ENCODE data around the gene GAGE1.
"Not testable (repeated sequence)": the region's sequence is repeated elsewhere in the genome, so short reads cannot be mapped to it uniquely, and the experiment has no call there.

GAGE1 gene, protein sequence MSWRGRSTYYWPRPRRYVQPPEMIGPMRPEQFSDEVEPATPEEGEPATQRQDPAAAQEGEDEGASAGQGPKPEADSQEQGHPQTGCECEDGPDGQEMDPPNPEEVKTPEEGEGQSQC

GRCh38 chrX:49598720-49599119 lies at the start of gene GAGE1:
GAGE1 (plus strand) TSS chrX:49599020; CDS start chrX:49600175, 1,155 bp downstream.
- DNase-seq (ENCODE audit: low spot score), result not testable (repeated sequence)

DNA sequence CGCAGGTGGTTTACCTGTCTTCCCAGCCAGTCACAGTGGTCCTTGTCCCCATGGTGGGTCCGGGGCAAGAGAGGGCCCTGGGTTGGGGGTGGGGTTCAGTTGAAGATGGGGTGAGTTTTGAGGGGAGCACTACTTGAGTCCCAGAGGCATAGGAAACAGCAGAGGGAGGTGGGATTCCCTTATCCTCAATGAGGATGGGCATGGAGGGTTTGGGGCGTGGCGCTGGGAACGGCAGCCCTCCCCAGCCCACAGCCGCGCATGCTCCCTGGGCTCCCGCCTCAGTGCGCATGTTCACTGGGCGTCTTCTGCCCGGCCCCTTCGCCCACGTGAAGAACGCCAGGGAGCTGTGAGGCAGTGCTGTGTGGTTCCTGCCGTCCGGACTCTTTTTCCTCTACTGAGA lies 47.8 kb upstream of the GAGE1 start, which contains the start of gene GAGE12E:
Gene GAGE12E, plus strand, starts transcription at position 301 of the 400 bp plus-strand sequence. CDS start 1,155 bp downstream, outside the sequence.
- not testable (repeated sequence) for DNase-seq (ENCODE audit: low spot score)

DNA sequence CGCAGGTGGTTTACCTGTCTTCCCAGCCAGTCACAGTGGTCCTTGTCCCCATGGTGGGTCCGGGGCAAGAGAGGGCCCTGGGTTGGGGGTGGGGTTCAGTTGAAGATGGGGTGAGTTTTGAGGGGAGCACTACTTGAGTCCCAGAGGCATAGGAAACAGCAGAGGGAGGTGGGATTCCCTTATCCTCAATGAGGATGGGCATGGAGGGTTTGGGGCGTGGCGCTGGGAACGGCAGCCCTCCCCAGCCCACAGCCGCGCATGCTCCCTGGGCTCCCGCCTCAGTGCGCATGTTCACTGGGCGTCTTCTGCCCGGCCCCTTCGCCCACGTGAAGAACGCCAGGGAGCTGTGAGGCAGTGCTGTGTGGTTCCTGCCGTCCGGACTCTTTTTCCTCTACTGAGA lies 38.3 kb upstream of the GAGE1 start, which contains the start of gene GAGE12F:
Gene GAGE12F, plus strand, starts transcription at position 301 of the 400 bp plus-strand sequence. CDS start 1,155 bp downstream, outside the sequence.
- DNase-seq (ENCODE audit: low spot score), result not testable (repeated sequence)

DNA sequence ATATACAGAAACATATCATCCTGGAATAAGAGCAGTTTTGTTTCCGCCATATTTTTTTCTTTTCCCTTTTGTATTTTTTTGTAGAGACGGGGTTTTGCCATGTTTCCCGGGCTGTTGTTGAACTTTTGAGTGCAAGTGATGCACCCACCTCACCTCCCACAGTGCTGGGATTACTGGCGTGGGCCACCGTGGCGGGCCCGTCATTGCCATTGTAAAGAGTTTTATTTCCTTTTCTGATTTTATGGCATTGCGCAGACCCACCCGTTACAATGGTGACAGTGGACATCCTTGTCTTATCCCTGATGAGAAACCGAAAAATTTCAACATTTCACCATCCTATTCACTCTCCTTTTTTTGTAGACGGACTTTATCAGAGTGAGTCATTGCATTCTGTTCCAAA lies 30.1 kb upstream of the GAGE1 start:
- not testable (repeated sequence) for DNase-seq (ENCODE audit: low spot score)

- not testable (repeated sequence) for DNase-seq (ENCODE audit: low spot score)
These were observed 29.7 kb upstream of the GAGE1 start for GRCh38 chrX:49569152-49569551.

- not testable (repeated sequence) for DNase-seq (ENCODE audit: low spot score)
These were observed 28.7 kb upstream of the GAGE1 start, which contains the start of gene GAGE12G for GRCh38 chrX:49570100-49570499. GAGE12G (plus strand) TSS chrX:49570400; CDS start chrX:49571555, 1,155 bp downstream.

- not testable (repeated sequence) for DNase-seq (ENCODE audit: low spot score)
These were observed 19.2 kb upstream of the GAGE1 start, which contains the start of gene GAGE12H for GRCh38 chrX:49579649-49580048. GAGE12H (plus strand) TSS chrX:49579949; CDS start chrX:49581104, 1,155 bp downstream.

GRCh38 chrX:49589196-49589595 lies 9.6 kb upstream of the GAGE1 start, which contains the start of gene GAGE2A:
GAGE2A (plus strand) TSS chrX:49589496; CDS start chrX:49590651, 1,155 bp downstream.
- DNase-seq (ENCODE audit: low spot score), result not testable (repeated sequence)

- not testable (repeated sequence) for DNase-seq (ENCODE audit: low spot score)
These were observed 8.9 kb upstream of the GAGE1 start for GRCh38 chrX:49589769-49590478.

DNA sequence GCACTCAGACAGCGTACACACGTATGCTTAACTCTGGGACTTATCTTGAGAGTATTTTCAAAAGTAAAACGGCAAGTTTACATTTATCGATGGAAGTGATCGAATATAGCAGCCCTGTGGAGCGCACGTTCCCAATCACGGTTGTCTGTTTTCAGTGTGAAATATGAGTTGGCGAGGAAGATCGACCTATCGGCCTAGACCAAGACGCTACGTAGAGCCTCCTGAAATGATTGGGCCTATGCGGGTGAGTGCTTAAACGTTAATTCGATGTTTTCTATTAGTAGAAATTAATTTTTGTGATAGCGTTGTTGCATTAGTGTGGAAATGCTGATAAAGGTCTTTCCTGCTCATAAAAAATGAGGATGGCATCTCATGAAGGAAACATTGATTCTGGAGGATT lies 8.3 kb upstream of the GAGE1 start:
- DNase-seq (ENCODE audit: low spot score), result not testable (repeated sequence)

GRCh38 chrX:49610718-49611310 lies 12.0 kb downstream of the GAGE1 start:
- no peak for DNase-seq (ENCODE audit: low spot score)

- no peak for DNase-seq (ENCODE audit: low spot score)
These were observed 19.8 kb downstream of the GAGE1 start for GRCh38 chrX:49618574-49618973.

DNA sequence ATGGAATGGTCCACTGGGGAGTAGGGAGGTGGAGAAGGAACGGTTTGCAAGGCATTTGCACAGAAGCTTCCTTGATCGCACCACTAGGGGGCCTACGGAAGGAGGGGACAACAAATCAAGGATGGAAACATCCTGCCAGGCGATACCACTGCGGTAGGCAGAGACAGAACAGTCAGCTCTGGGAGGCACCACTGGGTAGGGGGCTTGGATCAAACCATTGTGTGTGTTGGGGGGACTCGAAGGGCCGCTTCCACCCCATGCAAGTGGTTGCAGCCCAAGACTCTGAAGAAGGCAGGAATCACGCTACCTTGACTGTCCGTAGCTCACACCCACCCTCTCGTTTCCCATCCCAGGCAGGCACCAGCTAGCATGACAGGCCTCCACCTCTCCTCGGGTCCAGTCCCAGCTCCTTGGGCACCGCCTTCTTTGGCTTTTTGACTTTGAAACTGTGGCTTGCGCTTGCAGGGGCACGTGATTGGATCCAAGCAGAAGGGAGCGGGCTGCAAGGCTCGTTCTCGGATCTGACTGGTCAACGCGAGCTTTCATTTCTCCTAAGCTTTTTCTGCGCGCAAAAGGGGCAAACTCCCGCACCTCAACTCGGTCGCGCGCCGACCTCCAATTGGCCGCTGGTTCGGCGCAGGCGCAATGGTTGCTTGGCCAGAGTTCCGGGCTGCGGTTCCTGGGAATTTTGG lies 28.4 kb downstream of the GAGE1 start:
- no peak for DNase-seq (ENCODE audit: low spot score)

DNA sequence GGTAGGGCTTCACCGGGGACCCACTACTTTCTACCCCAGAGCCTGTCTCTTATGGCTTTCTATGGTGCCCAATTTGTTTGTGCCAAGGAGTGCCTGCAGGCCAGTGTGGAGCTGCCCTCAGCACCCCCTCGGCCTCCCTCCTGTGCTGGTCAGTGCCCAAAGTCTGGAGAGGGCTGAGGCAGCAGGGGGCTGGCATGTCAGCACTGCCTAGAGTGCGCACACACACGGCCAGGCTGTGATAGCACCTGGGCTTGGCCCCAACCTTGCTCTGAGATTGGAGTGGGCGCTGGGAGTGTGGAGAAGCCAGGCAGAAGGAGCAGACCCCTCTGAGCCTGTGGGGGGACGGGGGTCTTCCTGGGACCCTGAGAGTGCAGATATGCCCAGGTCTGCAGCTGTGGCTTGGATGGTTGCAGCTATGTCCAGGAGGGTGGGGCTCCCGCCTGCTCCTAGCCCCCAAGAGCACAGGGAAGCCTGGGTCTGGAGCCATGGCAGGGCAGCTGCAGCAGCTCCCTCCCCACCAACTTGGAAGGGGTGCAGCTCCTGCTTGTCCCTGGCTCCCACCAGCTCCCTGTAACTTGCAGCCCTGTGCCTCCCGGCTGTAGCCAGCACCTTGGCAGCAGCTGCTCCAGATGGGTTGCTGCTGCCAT lies 46.3 kb downstream of the GAGE1 start:
- no peak for DNase-seq (ENCODE audit: low spot score)

- DNase-seq (ENCODE audit: low spot score), result no peak
These were observed 57.7 kb downstream of the GAGE1 start for GRCh38 chrX:49656533-49656932.
